DMS 273 (cell line): ENCODE data around the gene RASAL1.
A peak's percentile ranks its signal among the peaks of the same experiment; 100 is the strongest.
"Not testable (repeated sequence)": the region's sequence is repeated elsewhere in the genome, so short reads cannot be mapped to it uniquely, and the experiment has no call there.

Experiments used
- DNase-seq: peaks from one replicate; lab custom pipeline; 2025; ENCODE audit not compliant: unreplicated experiment; lab: John Stamatoyannopoulos, UW

The RASAL1 gene

GRCh38 chr12:113119980-113120669 lies 15.4 kb downstream of the RASAL1 start:
- DNase-seq = peak; percentile 46

GRCh38 chr12:113118142-113118541 lies 17.4 kb downstream of the RASAL1 start:
- DNase-seq = no peak

- DNase-seq = not testable (repeated sequence)
Measured at GRCh38 chr12:113117684-113118083, 17.9 kb downstream of the RASAL1 start.

GRCh38 chr12:113116875-113117274 lies 18.7 kb downstream of the RASAL1 start:
- peak; percentile 12 for DNase-seq

GRCh38 chr12:113115455-113116126 lies 20.0 kb downstream of the RASAL1 start:
- DNase-seq = no peak

- no peak for DNase-seq
Measured at GRCh38 chr12:113114447-113115178, 20.9 kb downstream of the RASAL1 start.

GRCh38 chr12:113113397-113113796 lies 22.2 kb downstream of the RASAL1 start:
- DNase-seq = no peak

GRCh38 chr12:113112043-113112899 lies 23.3 kb downstream of the RASAL1 start:
- no peak for DNase-seq

GRCh38 chr12:113111247-113111646 lies 24.3 kb downstream of the RASAL1 start:
- DNase-seq = no peak

- DNase-seq = no peak
Measured at GRCh38 chr12:113109872-113110599, 25.5 kb downstream of the RASAL1 start.

GRCh38 chr12:113109360-113109759 lies 26.2 kb downstream of the RASAL1 start:
- no peak for DNase-seq

GRCh38 chr12:113108308-113108707 lies 27.3 kb downstream of the RASAL1 start:
- no peak for DNase-seq

GRCh38 chr12:113106361-113106760 lies 29.2 kb downstream of the RASAL1 start:
- DNase-seq = no peak

GRCh38 chr12:113105606-113106271 lies 29.8 kb downstream of the RASAL1 start:
- DNase-seq = no peak

GRCh38 chr12:113104953-113105510 lies 30.5 kb downstream of the RASAL1 start:
- DNase-seq = no peak

- peak; percentile 35 for DNase-seq
Measured at GRCh38 chr12:113103756-113104450, 31.7 kb downstream of the RASAL1 start.

- no peak for DNase-seq
Measured at GRCh38 chr12:113102811-113103210, 32.8 kb downstream of the RASAL1 start.

GRCh38 chr12:113101751-113102150 lies 33.8 kb downstream of the RASAL1 start:
- DNase-seq = no peak

GRCh38 chr12:113099764-113100163 lies 35.8 kb downstream of the RASAL1 start:
- DNase-seq = no peak
